Panc1 (cell line): Measurements from ENCODE around the gene FANCI.

Experiments used
- CTCF ChIP-seq: fragments of 450-650 bp; IDR thresholded peaks from 2 replicates; pipeline ENCODE4 v1.5.1; 2017; ENCODE audit warnings: mild to moderate bottlenecking
- POLR2AphosphoS5 ChIP-seq: IDR thresholded peaks from 2 replicates; pipeline ENCODE4 v1.6.1; 2012; ENCODE audit warnings: mild to moderate bottlenecking, low read depth, low read length, moderate library complexity
- REST ChIP-seq, 2 experiments: IDR thresholded peaks; 2 replicates each; pipeline ENCODE4 v1.6.1; 2011 to 2012; ENCODE audit warnings: low read depth in 2 of 2, control low read depth in 1 of 2, low read length in 1 of 2, mild to moderate bottlenecking in 1 of 2, moderate library complexity in 1 of 2; ENCODE audit not compliant: insufficient read depth in 1 of 2
- SIN3A ChIP-seq: IDR thresholded peaks from 2 replicates; pipeline ENCODE4 v1.6.1; 2012; ENCODE audit warnings: low read depth, mild to moderate bottlenecking, low read length, moderate library complexity, borderline replicate concordance; ENCODE audit not compliant: insufficient read depth
- TCF7L2 ChIP-seq: IDR thresholded peaks from 2 replicates; pipeline ENCODE4 v1.6.1; 2011; ENCODE audit warnings: mild to moderate bottlenecking, low read depth, low read length, inconsistent platforms

DNA sequence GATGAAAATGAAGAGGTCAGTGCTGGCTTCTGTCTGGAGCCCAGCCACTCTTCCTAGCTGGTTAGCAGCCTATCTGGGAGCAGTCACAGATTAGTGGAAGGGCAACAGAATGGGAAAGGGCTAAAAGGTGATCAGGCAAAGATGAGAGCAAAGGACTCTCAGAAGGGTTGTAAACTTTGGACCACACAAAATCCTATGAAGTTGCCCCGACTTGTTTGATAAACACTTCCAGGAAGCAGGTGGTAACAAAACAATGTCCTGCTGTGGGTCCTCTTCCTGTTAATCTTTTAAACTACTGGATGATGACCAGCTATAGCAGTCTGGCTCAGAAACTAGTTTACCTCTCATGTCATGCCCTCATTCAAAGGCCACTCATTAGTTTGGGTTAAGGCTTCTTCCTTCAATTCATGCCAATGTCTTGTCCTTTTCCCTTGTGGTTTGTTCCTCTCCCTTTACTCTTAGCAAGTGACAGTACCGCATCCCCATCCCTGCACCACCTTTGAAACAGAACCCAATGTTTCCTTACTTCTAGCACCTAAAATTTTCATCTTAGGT, 71.7 kb downstream of the FANCI start:
- TF ChIP-seq CTCF, result no peak
- TF ChIP-seq REST (IDR thresholded peaks at IDR 0.05; ENCODE audit: insufficient read depth in 1 of 2, low read depth in 2 of 2, low read length in 1 of 2), result no peak
- no peak for TF ChIP-seq TCF7L2
- TF ChIP-seq POLR2AphosphoS5, result peak; percentile 69
- no peak for TF ChIP-seq SIN3A
